ENCODE measurements around the gene TXK.

Gene TXK

DNA sequence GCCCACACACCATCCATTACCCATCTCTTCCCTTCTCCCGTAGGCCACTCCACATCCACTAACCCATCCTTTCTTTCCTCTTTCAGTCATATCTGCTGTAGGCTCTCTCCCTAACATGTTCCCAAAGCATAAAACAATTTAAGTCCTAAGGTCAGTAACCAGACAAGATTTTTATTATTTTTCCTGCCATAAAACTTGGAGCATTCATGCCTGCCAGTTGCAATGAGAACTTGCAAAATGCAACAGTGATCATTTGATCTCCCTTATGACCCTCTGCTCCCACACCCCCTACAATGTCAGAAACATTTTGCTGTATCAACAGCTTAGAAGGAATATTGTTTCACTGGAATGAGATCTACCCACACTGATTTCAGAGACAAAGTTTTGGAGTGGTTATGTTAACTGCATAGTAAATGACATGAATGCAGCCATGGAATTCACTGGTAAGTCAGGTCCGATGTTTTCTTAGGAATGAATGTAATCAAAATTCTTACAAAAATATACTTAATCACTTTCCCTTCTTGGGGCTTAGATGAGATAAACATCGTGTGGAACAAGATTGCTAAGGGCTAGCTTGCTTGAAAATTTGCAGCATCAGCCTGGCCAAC lies 111.8 kb downstream of the TXK start:
- Mint-ChIP-seq H3K9me3 (peaks cover 2% of the 10 kb centered on the region), H3K4me3 (no peak overlapping the region), H3K36me3 (ENCODE audit: low read depth) (peaks cover 18% of the 10 kb centered on the region), H3K4me1 (ENCODE audit: low read depth) (peaks cover 50% of the 10 kb centered on the region), H3K27ac (no peak overlapping the region), H3K27me3 (peaks cover 10% of the 10 kb centered on the region)
- DNase-seq, result no peak

DNA sequence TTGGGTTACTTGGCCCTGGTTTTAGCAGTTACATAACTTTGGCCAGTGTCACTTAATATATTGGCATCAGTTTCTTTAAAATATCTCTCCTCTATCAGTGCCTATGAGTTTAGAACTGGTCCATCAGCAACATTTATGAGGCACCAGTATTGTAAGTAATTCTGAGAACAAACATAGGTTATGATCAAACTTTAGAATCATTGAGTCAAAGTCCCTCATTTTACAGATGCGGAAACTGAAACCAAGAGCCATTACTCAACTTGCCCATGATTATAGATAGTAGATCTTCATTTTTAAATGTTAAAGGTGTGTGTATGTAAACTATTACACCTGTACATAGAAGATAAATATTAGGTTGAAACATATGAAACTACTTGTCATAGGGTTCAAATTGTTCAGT lies 113.0 kb downstream of the TXK start:
- no peak for DNase-seq
- Mint-ChIP-seq H3K36me3 (ENCODE audit: low read depth) (peaks cover 13% of the 10 kb centered on the region), H3K4me1 (ENCODE audit: low read depth) (peaks cover 53% of the 10 kb centered on the region), H3K9me3 (peaks cover 2% of the 10 kb centered on the region), H3K27me3 (peaks cover 10% of the 10 kb centered on the region), H3K4me3 (no peak overlapping the region), H3K27ac (peak overlapping the region; percentile 5)

DNA sequence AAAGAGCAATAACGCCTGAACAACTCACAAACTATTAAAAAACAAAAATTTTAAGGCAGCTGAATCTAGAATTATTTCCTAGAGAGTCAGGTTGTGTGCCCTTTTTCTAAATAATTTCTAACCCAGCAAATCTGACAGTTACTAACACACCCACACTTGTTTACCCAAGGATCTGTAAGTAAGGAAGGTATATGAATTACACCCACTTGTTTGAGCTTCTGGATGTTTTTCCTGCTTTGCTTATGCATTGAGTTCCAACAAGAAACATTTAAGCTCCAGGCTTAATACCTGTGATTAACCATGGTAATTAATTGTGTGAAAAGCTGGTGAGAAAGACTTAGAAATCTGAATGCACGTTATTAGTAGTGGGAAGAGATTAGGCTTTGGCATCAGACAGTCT lies 115.9 kb downstream of the TXK start:
- H3K4me3 Mint-ChIP-seq, result no peak overlapping the region
- no peak overlapping the region for H3K27ac Mint-ChIP-seq
- peaks cover 2% of the 10 kb centered on the region for H3K9me3 Mint-ChIP-seq
- DNase-seq, result no peak
- H3K27me3 Mint-ChIP-seq, result peaks cover 16% of the 10 kb centered on the region
- peaks cover 3% of the 10 kb centered on the region for H3K36me3 Mint-ChIP-seq (ENCODE audit: low read depth)
- H3K4me1 Mint-ChIP-seq (ENCODE audit: low read depth), result peaks cover 56% of the 10 kb centered on the region

DNA sequence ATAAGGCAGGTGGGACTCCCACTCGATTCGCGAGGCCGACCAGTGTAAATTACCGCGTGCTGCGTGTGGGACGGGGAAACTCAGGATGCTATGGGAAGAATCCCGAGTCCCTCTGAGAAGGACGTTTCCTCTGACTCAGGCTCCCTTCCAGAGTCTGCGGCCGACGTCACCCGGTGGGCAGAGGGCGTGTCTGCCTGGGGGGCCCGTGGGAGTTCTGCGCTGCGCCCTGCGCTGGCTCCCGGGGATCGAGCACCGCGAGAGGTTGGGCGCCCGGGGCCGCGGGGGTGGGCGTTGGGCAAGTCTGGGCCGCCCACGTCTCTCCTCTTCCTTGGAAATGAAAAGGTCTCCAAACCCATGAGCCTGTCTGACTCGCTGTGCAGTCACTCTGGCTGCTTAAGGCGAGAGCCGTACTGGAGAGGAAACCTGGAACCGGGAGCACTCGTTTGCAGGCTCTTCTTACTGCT lies 116.9 kb downstream of the TXK start:
- Mint-ChIP-seq H3K9me3 (peaks cover 2% of the 10 kb centered on the region), H3K4me1 (ENCODE audit: low read depth) (peaks cover 52% of the 10 kb centered on the region), H3K27me3 (peaks cover 16% of the 10 kb centered on the region), H3K36me3 (ENCODE audit: low read depth) (peaks cover 3% of the 10 kb centered on the region), H3K4me3 (peak overlapping the region; percentile 85), H3K27ac (peak overlapping the region; percentile 84)
- DNase-seq, result peak; percentile 75

All from activated T-cell treated with anti-CD3 and anti-CD28 coated beads, Interleukin-2, amount 50 U/mL, for 24 hours (primary cell).